Retinal pigment epithelial cell (primary cell): ENCODE measurements around the gene TK1.

Experiments
- DNase-seq: peaks from one replicate; pipeline ENCODE4 v3.0.0-alpha.2; 2010; ENCODE audit warnings: low read depth
- H3K4me3 ChIP-seq: 2 replicates; pipeline ENCODE4 v1.5.1; 2011; ENCODE audit warnings: mild to moderate bottlenecking, low read length, control low read depth, moderate library complexity
- TF ChIP-seq, protein P1 (sequence below): conservative IDR thresholded peaks from 2 replicates; pipeline ENCODE4 v1.5.1; 2011; ENCODE audit warnings: low read depth, low read length, control low read depth, inconsistent platforms

Gene TK1

DNA sequence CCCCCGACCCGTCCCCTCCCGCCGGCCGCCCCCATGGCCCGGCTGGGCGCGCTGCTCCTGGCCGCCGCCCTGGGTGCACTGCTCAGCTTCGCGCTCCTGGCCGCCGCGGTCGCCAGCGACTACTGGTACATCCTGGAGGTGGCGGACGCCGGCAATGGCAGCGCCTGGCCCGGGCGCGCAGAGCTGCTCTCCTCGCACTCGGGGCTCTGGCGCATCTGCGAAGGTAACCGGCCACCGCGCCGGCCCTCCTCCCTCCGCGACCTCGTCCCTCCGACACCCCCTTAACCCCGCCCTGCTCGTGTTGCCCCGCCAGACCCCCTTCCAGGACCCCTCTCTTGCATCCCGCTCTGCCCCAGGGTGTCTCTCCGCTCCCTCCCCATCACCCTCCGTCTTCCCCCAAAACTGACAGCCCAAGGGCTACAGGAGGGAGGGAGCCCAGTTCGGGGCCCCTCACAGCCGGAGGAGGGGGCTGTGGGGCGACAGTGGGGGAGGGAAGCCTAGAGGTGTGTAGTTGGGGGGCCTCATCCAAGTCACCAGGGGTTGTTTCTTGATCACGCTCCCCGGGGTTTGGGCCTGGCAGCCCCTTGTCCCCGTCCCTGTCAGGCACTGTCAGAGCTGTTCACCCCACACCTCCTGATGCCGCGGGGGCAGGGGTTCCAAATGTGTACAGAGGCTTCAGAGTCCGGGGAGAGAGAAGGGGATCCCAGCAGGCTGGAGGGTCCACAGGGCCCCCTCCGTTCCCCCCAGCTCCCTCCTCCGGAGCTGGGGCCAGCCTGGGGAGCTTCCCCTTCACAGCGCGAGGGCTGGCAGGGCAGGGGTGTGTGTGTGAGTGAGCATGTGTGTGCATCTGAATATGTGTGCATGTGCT, 45.4 kb upstream of the TK1 start:
- no peak for DNase-seq
- H3K4me3 ChIP-seq: peak overlapping the region; percentile 6
- TF ChIP-seq, protein P1, sequence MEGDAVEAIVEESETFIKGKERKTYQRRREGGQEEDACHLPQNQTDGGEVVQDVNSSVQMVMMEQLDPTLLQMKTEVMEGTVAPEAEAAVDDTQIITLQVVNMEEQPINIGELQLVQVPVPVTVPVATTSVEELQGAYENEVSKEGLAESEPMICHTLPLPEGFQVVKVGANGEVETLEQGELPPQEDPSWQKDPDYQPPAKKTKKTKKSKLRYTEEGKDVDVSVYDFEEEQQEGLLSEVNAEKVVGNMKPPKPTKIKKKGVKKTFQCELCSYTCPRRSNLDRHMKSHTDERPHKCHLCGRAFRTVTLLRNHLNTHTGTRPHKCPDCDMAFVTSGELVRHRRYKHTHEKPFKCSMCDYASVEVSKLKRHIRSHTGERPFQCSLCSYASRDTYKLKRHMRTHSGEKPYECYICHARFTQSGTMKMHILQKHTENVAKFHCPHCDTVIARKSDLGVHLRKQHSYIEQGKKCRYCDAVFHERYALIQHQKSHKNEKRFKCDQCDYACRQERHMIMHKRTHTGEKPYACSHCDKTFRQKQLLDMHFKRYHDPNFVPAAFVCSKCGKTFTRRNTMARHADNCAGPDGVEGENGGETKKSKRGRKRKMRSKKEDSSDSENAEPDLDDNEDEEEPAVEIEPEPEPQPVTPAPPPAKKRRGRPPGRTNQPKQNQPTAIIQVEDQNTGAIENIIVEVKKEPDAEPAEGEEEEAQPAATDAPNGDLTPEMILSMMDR: no peak

DNA sequence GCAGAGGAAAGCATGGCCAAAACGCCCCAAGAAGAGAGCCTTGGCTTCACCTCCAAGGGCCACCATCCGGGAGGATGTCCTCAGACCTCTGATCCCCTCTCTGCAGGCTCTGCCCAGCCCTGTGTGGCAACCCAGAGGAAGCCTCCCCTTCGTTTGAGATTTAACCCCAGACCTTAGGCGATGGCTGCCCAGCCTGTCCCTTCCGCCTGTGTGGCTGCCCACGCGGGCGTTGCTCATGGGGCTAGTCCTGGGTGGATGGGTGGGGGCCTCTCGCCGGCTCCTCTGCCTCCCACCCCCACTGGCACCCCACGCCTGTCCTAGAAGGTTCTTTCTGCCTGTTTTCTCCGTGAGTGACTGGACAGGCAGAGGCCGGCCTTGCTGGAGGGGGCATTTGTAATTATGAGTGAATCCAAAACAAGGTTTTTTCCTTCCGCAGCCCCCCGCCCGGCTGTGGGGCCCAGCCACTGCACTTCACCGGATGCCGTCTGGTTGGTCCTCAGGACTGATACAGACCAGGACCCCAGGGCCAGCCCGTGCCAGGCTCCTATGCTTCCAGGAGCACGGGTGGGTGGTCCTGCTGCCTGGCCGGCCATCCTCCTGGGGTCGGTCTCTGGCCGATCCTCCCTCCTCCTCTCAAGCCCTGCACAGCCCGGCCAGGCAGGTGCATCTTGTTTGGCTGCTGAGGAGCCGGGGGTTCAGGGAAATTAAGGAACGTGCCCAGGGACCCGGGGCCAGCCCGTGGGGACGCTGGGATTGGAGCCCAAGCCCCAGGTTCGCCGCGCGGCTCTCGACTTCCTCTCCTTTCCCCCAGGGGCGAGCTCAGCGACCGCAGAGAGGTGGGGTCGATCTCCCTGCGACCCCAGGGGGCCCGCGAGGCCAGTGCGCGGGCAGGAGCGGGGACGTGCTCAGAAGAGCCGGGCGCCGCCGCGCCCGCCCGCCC, 44.4 kb upstream of the TK1 start, which contains the start of gene TMEM235:
TSS of gene TMEM235 (plus strand) at position 636 of the 940 bp plus-strand sequence. CDS start 393 bp downstream, outside the sequence.
- TF ChIP-seq, protein P1: no peak
- H3K4me3 ChIP-seq: peak within 1 kb of the TSS; percentile 29
- no peak for DNase-seq

DNA sequence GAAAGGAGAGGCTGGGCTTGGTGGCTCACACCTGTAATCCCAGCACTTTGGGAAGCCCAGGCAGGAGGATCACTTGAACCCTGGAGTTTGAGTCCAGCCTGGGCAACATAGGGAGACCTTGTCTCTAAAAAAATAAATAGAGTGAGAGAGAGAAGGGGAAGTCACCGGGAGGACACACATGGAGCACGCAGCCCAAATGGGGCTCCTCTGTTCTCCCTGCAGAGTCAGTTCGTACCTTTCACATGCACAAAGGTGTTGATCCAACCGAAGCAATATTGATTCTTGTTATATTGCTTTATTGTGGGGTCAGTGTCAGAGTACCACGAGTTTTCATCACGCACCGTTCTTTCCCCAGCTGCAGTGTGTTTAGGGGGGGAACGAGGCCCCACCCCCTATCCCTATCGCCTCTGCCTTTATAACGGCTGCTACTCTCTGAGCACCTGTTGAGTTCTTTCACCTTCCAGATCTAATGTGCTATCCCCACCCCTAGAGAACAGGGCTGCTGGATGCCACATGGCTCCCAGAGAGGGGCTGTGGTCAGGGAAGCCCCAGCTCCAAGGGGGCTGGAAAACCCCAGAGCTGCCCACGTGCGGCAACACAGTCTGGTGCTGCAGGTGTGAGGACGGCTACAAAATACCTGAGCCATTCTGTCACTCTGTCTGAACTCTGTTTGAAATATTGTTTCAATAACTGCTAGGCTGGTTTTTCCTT, 43.6 kb upstream of the TK1 start:
- DNase-seq: no peak
- H3K4me3 ChIP-seq: no peak overlapping the region
- TF ChIP-seq, protein P1: no peak

DNA sequence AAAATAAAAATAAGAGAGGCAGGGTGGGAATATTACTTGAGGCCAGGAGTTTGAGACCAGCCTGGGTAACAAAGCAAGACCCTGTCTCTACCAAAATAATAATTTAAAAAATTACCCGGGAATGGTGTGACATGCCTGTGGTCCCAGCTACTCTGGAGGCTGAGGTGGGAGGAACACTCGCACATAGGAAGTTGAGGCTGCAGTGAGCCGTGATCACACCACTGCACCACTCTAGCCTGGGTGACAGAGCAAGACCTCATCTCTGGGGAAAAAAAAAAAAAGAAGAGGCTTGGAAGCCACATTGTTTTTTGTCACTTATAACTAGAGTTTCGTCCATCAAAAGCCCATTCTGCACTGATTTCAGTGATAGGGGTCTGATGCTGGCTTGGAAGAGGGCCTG, 41.3 kb upstream of the TK1 start:
- no peak overlapping the region for H3K4me3 ChIP-seq
- TF ChIP-seq, protein P1: no peak
- no peak for DNase-seq

DNA sequence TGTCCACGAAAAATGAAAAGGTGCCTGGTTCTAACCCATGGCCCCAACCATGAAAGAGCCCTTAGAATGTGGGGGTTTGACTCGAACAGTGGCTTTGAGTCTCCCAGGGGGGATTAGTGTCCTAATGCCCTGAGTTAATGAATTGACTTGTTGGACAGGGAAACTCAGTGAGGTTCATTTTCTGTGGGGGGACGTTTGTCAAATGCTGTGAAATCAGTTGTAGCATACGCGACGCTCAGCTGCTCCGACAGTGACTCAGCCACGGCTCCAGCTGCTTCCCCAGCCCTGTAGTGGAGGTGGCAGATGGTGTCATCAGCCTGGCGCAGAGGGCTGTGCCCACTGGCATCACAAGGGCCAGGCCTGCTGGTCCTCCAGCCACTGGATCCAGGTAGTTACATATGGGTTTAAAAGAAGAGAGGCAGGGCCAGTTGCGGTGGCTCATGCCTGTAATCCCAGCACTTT, 40.6 kb upstream of the TK1 start:
- H3K4me3 ChIP-seq: no peak overlapping the region
- no peak for DNase-seq
- TF ChIP-seq, protein P1: no peak

DNA sequence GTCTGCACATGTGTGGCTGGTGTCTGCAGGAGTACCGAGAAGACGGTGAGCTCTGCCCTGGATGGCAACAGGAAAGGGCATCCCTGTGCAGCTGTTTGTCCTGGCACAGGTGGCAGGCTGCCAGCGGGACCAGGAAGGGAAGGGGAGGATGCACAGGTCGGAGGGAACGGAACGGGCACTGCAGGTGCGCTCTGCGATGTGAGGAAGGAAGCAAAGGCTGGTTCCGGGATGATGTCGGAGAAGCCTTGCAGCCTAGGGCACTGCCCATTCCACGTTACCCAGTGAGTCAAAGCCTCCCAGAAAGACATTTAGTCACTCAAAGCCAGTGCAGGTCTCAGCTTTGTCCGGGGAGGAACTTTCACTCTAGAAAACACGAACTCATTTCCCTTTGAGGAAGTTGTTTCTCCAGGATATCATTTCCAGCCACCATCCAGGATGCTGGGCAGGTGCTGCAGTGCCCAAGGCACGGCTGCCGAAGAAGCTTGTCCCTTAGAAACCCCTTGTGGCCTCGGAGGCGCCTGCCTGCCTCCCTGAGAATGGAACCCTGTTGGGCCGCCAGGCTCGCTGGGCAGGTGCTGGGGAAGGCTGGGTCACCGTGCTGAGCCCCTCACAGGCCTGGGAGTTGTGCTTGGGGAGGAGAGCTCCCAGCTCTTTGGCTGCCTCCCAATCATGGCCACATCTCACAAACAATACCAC, 40.1 kb upstream of the TK1 start:
- TF ChIP-seq, protein P1: no peak
- DNase-seq: no peak
- no peak overlapping the region for H3K4me3 ChIP-seq
